Lower leg skin (tissue), 4 donors: ENCODE results near the gene CCR6. TPM values are rescaled to one million over a fixed set of nuclear protein-coding genes. Genes with fewer than 3 reads are reported as not detected.

Experiments
- DNase-seq, 2 donors: peaks; one replicate each; pipeline ENCODE4 v3.0.0-alpha.2; 2019; ENCODE audit warnings: low spot score in 2 of 2
- H3K4me3 ChIP-seq: fragments of 200-600 bp; sonication (generic); 2 replicates; pipeline ENCODE4 v1.5.1; 2017; ENCODE audit warnings: mild to moderate bottlenecking, low read depth; ENCODE audit not compliant: poor library complexity, severe bottlenecking
- POLR2A ChIP-seq, 2 donors: fragments of 450-650 bp; IDR thresholded peaks; one replicate each; pipeline ENCODE4 v1.6.1; 2016 to 2017; ENCODE audit warnings: antibody characterized with exemption in 2 of 2, mild to moderate bottlenecking in 1 of 2, moderate library complexity in 1 of 2
- WGBS, 2 donors: methylation state at CpG; one replicate each; pipeline ENCODE4 v1.1.5; 2018; 5-methylcytosine and 5-hydroxymethylcytosine counted together
- intact Hi-C: fragments of 100-400 bp; cut with DNase I; formaldehyde crosslinking; loops from one replicate; pipeline ENCODE4 v1.15.0; 2023; ENCODE audit warnings: low total_unique reads
- total RNA-seq, 4 donors: library from RNA; depleted of rRNA; stranded (reverse); fragments of >200 nt; gene quantifications; one replicate each; pipeline ENCODE4 v1.1.0, GENCODE V29; 2016
- TF ChIP-seq, protein P1 (sequence below), 3 donors: fragments of 450-650 bp; IDR thresholded peaks; one replicate each; pipeline ENCODE4 v1.5.1; 2016; ENCODE audit warnings: antibody characterized with exemption in 3 of 3, mild to moderate bottlenecking in 3 of 3, moderate library complexity in 2 of 3

Gene CCR6
- total RNA-seq, result 1 to 10 TPM in 1 of 4 donors, under 1 TPM in 2, not detected in 1; 0.42 to 1.5 (median 0.49) TPM

DNA sequence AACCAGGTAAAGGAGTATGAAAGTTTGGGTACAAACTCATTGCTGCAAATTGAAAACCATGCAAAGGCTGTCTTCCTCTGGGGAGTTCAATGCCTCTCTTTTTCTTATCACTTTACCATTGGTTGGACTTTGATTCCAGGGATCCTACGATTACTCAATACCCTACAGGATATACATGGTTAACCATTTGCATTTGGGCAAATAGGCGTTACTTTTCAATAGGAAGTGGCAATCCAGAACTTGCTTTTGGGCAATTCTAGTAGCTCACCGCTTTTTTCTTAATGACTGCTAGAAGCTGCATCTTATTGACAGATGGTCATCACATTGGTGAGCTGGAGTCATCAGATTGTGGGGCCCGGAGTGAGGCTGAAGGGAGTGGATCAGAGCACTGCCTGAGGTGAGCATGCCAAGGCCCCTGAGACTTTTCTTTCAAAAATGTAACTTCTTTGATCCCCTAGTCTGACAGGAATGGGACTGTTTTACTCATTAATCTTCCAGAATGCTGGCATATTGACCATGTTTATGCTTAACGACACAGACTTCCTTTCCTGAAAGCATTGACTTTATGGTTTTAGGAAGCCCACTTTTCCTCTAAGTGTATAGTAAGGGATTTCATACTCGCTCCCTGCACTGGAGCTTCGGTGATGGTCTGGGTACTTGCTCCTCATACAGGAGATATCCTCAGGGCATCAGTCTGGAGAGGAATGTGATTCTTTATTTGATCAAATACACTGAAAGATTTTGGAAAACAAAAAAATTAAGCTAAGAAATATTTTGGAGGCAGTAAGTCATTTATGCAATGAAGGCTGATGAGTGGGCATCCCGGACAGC, at the start of gene CCR6:
TSS of gene CCR6 (plus strand) at position 270 of the 831 bp plus-strand sequence. CDS start 13,039 bp downstream, outside the sequence.
- TF ChIP-seq, protein P1, sequence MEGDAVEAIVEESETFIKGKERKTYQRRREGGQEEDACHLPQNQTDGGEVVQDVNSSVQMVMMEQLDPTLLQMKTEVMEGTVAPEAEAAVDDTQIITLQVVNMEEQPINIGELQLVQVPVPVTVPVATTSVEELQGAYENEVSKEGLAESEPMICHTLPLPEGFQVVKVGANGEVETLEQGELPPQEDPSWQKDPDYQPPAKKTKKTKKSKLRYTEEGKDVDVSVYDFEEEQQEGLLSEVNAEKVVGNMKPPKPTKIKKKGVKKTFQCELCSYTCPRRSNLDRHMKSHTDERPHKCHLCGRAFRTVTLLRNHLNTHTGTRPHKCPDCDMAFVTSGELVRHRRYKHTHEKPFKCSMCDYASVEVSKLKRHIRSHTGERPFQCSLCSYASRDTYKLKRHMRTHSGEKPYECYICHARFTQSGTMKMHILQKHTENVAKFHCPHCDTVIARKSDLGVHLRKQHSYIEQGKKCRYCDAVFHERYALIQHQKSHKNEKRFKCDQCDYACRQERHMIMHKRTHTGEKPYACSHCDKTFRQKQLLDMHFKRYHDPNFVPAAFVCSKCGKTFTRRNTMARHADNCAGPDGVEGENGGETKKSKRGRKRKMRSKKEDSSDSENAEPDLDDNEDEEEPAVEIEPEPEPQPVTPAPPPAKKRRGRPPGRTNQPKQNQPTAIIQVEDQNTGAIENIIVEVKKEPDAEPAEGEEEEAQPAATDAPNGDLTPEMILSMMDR (IDR thresholded peaks at IDR 0.05), result no peak
- TF ChIP-seq POLR2A (IDR thresholded peaks at IDR 0.05), result no peak
- intact Hi-C loops, result no loop called here
- no peak within 1 kb of the TSS for H3K4me3 ChIP-seq
- 48 to 55% methylated on average over 8 of the region's 8 CpGs for WGBS, 2 donors
- DNase-seq, result peak in 1 of 2 donors; percentile 34

DNA sequence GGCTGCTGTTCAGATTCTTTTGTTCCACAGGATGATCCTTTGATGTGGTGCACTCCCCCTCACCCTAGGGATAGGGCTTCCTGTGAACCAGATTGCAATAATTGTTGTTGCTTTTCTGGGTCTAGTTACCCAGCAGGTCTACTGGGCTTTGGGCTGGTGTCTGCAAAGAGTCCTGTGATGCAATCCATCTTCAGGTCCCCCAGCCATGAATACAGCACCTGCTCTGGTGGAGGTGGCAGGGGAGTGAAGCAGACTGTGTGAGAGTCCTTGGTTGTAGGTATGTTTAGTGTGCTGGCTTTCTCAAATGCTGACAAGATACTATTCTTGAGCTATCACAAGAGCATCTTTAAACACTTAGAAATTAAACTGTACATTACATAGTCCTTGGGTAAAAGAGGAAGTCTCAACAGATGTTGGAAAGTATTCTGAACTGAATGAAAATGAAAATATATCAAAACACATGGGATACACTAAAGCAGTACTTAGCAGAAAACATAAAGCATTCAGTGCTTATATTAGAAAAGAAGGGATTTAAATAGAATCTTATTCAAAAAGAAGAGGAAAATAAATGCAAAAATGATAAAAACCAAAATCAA, 49.1 kb upstream of the CCR6 start:
- intact Hi-C loops, result no loop called here
- no peak for TF ChIP-seq POLR2A (IDR thresholded peaks at IDR 0.05)
- TF ChIP-seq, protein P1 (IDR thresholded peaks at IDR 0.05), result no peak
- H3K4me3 ChIP-seq, result no peak overlapping the region
- DNase-seq, result no peak

GRCh38 chr6:167077241-167077932, 45.5 kb upstream of the CCR6 start:
- WGBS, 2 donors, result 67 to 69% methylated on average over 15 of the region's 15 CpGs
- no peak for DNase-seq
- intact Hi-C loops, result no loop called here

DNA sequence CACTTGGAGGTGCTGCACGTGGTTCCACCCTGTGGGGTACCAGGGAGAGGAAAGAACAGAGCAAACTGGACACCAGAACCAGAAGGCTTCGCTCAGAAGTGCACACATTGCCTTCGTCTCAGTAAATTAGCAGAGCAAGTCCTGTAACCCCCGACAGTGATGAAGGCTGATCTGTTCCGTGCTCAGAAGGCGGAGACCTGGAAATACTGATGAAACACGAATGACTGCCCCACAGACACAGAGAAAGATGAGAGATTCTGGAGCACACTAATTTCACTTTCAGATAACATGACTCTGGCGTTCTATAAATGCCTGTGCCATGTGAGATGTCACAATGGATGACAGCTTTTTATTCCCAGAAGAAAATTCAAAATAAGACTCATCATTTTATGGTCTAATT, 44.2 kb upstream of the CCR6 start:
- TF ChIP-seq POLR2A (IDR thresholded peaks at IDR 0.05), result no peak
- TF ChIP-seq, protein P1 (IDR thresholded peaks at IDR 0.05), result no peak
- H3K4me3 ChIP-seq, result no peak overlapping the region
- intact Hi-C loops, result no loop called here
- WGBS, 2 donors, result 83% methylated on average over 8 of the region's 8 CpGs
- DNase-seq, result no peak

More at GRCh38 chr6:167077241-167077932, 45.5 kb upstream of the CCR6 start:
- TF ChIP-seq POLR2A (IDR thresholded peaks at IDR 0.05), result no peak
- TF ChIP-seq, protein P1 (IDR thresholded peaks at IDR 0.05), result no peak
- H3K4me3 ChIP-seq, result no peak overlapping the region

DNA sequence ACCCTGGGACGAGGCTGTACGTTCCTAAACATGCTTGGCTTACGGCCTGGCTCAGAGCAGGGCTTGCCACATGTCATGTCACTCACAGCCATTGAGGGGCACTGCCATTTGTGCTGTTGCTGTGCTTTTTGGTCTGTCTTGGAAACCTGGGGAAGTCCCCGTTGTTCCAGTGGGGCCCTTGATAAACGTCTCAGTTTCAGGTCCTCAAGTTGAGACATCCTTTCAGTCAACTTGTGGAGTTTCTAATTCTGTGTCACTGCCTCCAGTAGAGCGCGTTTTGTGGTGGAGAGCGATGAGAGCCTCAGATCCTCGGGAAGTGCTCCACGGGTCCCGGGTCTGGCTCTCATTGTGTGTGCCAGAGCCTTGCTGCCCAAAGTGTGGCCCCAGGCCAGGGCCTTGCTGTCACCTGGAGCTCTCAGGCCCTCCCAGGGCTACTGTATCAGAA, 43.0 kb upstream of the CCR6 start:
- no peak overlapping the region for H3K4me3 ChIP-seq
- no peak for DNase-seq
- intact Hi-C loops, result no loop called here
- TF ChIP-seq, protein P1 (IDR thresholded peaks at IDR 0.05), result no peak
- no peak for TF ChIP-seq POLR2A (IDR thresholded peaks at IDR 0.05)
- WGBS, 2 donors, result 72 to 85% methylated on average over 11 of the region's 11 CpGs
